Tibial nerve (tissue), 4 donors: Measurements from ENCODE around the gene SLC17A8. TPM values are rescaled to one million over a fixed set of nuclear protein-coding genes. Genes with fewer than 3 reads are reported as not detected.
A peak's percentile ranks its signal among the peaks of the same experiment; 100 is the strongest.

ENCODE experiments used
- DNase-seq, 2 donors: peaks; one replicate each; pipeline ENCODE4 v3.0.0-alpha.2; 2019; ENCODE audit warnings: low spot score in 2 of 2
- H3K27ac ChIP-seq, 4 donors: fragments of 200-600 bp; sonication (generic) in 3 of 4; one replicate each; pipeline ENCODE4 v1.5.1; 2017 to 2019; ENCODE audit warnings: mild to moderate bottlenecking in 1 of 4
- H3K27me3 ChIP-seq, 2 donors: fragments of 200-600 bp; sonication (generic) in 1 of 2; one replicate each; pipeline versions ENCODE4 v1.5.1 to v1.6.0; 2017 to 2019
- H3K36me3 ChIP-seq, 3 donors: fragments of 200-600 bp; sonication (generic); one replicate each; pipeline ENCODE4 v1.5.1; 2018 to 2019
- H3K4me1 ChIP-seq, 4 donors: fragments of 200-600 bp; sonication (generic) in 3 of 4; one replicate each; pipeline ENCODE4 v1.5.1; 2017 to 2019
- H3K4me3 ChIP-seq, 4 donors: fragments of 200-600 bp; sonication (generic) in 3 of 4; one replicate each; pipeline ENCODE4 v1.5.1; 2017 to 2019; ENCODE audit warnings: mild to moderate bottlenecking in 1 of 4, moderate library complexity in 1 of 4
- H3K9me3 ChIP-seq, 4 donors: fragments of 200-600 bp; sonication (generic) in 3 of 4; one replicate each; pipeline ENCODE4 v1.5.1; 2017 to 2019
- CTCF ChIP-seq, 5 experiments: fragments of 200-600 bp in 3 of 5; fragments of 450-650 bp in 2 of 5; sonication (generic) in 3 of 5; IDR thresholded peaks; one replicate each; pipeline ENCODE4 v1.5.1; 2016 to 2019; ENCODE audit warnings: antibody characterized with exemption in 5 of 5, mild to moderate bottlenecking in 3 of 5, moderate library complexity in 2 of 5
- EP300 ChIP-seq, 2 donors: sonication (generic); formaldehyde crosslinking; IDR thresholded peaks; one replicate each; pipeline ENCODE4 v1.6.1; 2017; ENCODE audit warnings: antibody characterized with exemption in 2 of 2, mild to moderate bottlenecking in 1 of 2
- POLR2A ChIP-seq, 2 donors: fragments of 450-650 bp; IDR thresholded peaks; one replicate each; pipeline ENCODE4 v1.6.1; 2017; ENCODE audit warnings: antibody characterized with exemption in 2 of 2, mild to moderate bottlenecking in 2 of 2, moderate library complexity in 2 of 2
- WGBS, 2 donors: methylation state at CpG; one replicate each; pipeline ENCODE4 v1.1.5; 2018; 5-methylcytosine and 5-hydroxymethylcytosine counted together
- total RNA-seq, 4 donors: library from RNA; depleted of rRNA; stranded (reverse); fragments of >200 nt; gene quantifications; one replicate each; pipeline ENCODE4 v1.1.0, GENCODE V29; 2016

Gene SLC17A8
- total RNA-seq, 4 donors from 2014 or later: not detected

- no peaks in the 10 kb centered on the region for H3K9me3 ChIP-seq
- DNase-seq: no peak
- no peaks in the 10 kb centered on the region for H3K36me3 ChIP-seq
- no peaks in the 10 kb centered on the region for H3K4me1 ChIP-seq
- H3K27ac ChIP-seq: no peak overlapping the region
- 86% methylated on average over 9 of the region's 9 CpGs for WGBS, 2 donors
- no peaks in the 10 kb centered on the region for H3K27me3 ChIP-seq
- H3K4me3 ChIP-seq: no peak overlapping the region
- TF ChIP-seq EP300 (IDR thresholded peaks at IDR 0.05): no peak
Observed at GRCh38 chr12:100383586-100384558, 27.0 kb downstream of the SLC17A8 start.

- no peak for DNase-seq
- no peak overlapping the region for H3K27ac ChIP-seq
- H3K4me1 ChIP-seq: no peaks in the 10 kb centered on the region
- H3K4me3 ChIP-seq: no peak overlapping the region
- no peaks in the 10 kb centered on the region for H3K27me3 ChIP-seq
- WGBS, 2 donors: 52 to 65% methylated on average over 5 of the region's 5 CpGs
- H3K9me3 ChIP-seq: no peaks in the 10 kb centered on the region
- no peak for TF ChIP-seq CTCF (IDR thresholded peaks at IDR 0.05)
- no peak for TF ChIP-seq EP300 (IDR thresholded peaks at IDR 0.05)
- TF ChIP-seq POLR2A (IDR thresholded peaks at IDR 0.05): no peak
- no peaks in the 10 kb centered on the region for H3K36me3 ChIP-seq
Observed at GRCh38 chr12:100384559-100384935, 27.7 kb downstream of the SLC17A8 start.

GRCh38 chr12:100388382-100388781, 31.5 kb downstream of the SLC17A8 start:
- Histone ChIP-seq H3K27me3 (no peaks in the 10 kb centered on the region), H3K9me3 (no peaks in the 10 kb centered on the region), H3K27ac (no peak overlapping the region), H3K4me3 (no peak overlapping the region), H3K36me3 (no peaks in the 10 kb centered on the region), H3K4me1 (no peaks in the 10 kb centered on the region)
- no peak for DNase-seq
- 89 to 91% methylated on average over 5 of the region's 5 CpGs for whole genome bisulfite sequencing, 2 donors
- no peak for TF ChIP-seq POLR2A (IDR thresholded peaks at IDR 0.05)
- TF ChIP-seq EP300 (IDR thresholded peaks at IDR 0.05): no peak
- TF ChIP-seq CTCF (IDR thresholded peaks at IDR 0.05): no peak

- Histone ChIP-seq H3K27ac (no peak overlapping the region), H3K4me1 (no peaks in the 10 kb centered on the region), H3K4me3 (no peak overlapping the region), H3K36me3 (no peaks in the 10 kb centered on the region), H3K9me3 (no peaks in the 10 kb centered on the region), H3K27me3 (no peaks in the 10 kb centered on the region)
- TF ChIP-seq CTCF (IDR thresholded peaks at IDR 0.05): peak in 3 of 5 experiments; percentile 14 to 32 (median 20)
- TF ChIP-seq POLR2A (IDR thresholded peaks at IDR 0.05): no peak
- DNase-seq: peak in 1 of 2 donors; percentile 59
- WGBS, 2 donors: 64 to 67% methylated on average over 2 of the region's 2 CpGs
Observed at GRCh38 chr12:100391856-100392255, 35.0 kb downstream of the SLC17A8 start.

- 93 to 96% methylated on average over 6 of the region's 6 CpGs for WGBS, 2 donors
- TF ChIP-seq CTCF (IDR thresholded peaks at IDR 0.05) (no peak), POLR2A (IDR thresholded peaks at IDR 0.05) (no peak), EP300 (IDR thresholded peaks at IDR 0.05) (no peak)
- H3K27me3 ChIP-seq: no peaks in the 10 kb centered on the region
- H3K27ac ChIP-seq: no peak overlapping the region
- H3K4me1 ChIP-seq: no peaks in the 10 kb centered on the region
- H3K9me3 ChIP-seq: no peaks in the 10 kb centered on the region
- no peaks in the 10 kb centered on the region for H3K36me3 ChIP-seq
- no peak overlapping the region for H3K4me3 ChIP-seq
- DNase-seq: no peak
Observed at GRCh38 chr12:100393200-100393599, 36.3 kb downstream of the SLC17A8 start.
